GM12891 (cell line): ENCODE results near the gene GPR82.
A peak's percentile ranks its signal among the peaks of the same experiment; 100 is the strongest.
"Not testable (repeated sequence)": the region's sequence is repeated elsewhere in the genome, so short reads cannot be mapped to it uniquely, and the experiment has no call there.

ENCODE experiments used
- DNase-seq: peaks from one replicate; pipeline ENCODE4 v3.0.0; 2011; ENCODE audit warnings: low spot score; ENCODE audit not compliant: insufficient read length
- FAIRE-seq: peaks from 2 replicates; lab custom pipeline; 2011; peaks lifted over from hg19 to GRCh38; lab: Jason Lieb, UNC
- PAX5 ChIP-seq: IDR thresholded peaks from 2 replicates; pipeline ENCODE4 v1.6.1; 2011; ENCODE audit warnings: low read length, moderate library complexity, mild to moderate bottlenecking; ENCODE audit not compliant: insufficient read depth, severe bottlenecking
- POLR2A ChIP-seq: IDR thresholded peaks from 2 replicates; pipeline ENCODE4 v1.6.1; 2011; ENCODE audit warnings: low read depth, low read length, control low read depth
- POLR2AphosphoS5 ChIP-seq: IDR thresholded peaks from 2 replicates; pipeline ENCODE4 v1.6.1; 2011; ENCODE audit warnings: low read depth, low read length, control low read depth
- POU2F2 ChIP-seq: IDR thresholded peaks from 2 replicates; pipeline ENCODE4 v1.6.1; 2011; ENCODE audit warnings: low read depth, mild to moderate bottlenecking, control low read depth, low read length, moderate library complexity
- SPI1 ChIP-seq: IDR thresholded peaks from 2 replicates; pipeline ENCODE4 v1.6.1; 2011; ENCODE audit warnings: low read depth, low read length, control low read depth
- TAF1 ChIP-seq: IDR thresholded peaks from 2 replicates; pipeline ENCODE4 v1.6.1; 2011; ENCODE audit warnings: low read depth, low read length, control low read depth

The GPR82 gene

GRCh38 chrX:41718481-41719235, 5.3 kb upstream of the GPR82 start:
- TF ChIP-seq PAX5 (no peak), POLR2A (no peak), SPI1 (no peak), POU2F2 (no peak), TAF1 (no peak), POLR2AphosphoS5 (no peak)
- no peak for DNase-seq
- FAIRE-seq: no peak

- DNase-seq, FAIRE-seq: not testable (repeated sequence)
Measured at GRCh38 chrX:41719610-41720009, 4.4 kb upstream of the GPR82 start.

- TF ChIP-seq POLR2AphosphoS5 (no peak), POLR2A (no peak), TAF1 (no peak), POU2F2 (no peak), SPI1 (no peak), PAX5 (no peak)
- DNase-seq (peak; percentile 6), FAIRE-seq (peak; percentile 71)
Measured at GRCh38 chrX:41720125-41720779, 3.7 kb upstream of the GPR82 start.

GRCh38 chrX:41721590-41721989, 2.4 kb upstream of the GPR82 start:
- DNase-seq (no peak), FAIRE-seq (peak; percentile 88)
- TF ChIP-seq SPI1: no peak
- no peak for TF ChIP-seq TAF1
- no peak for TF ChIP-seq POU2F2
- TF ChIP-seq POLR2A: no peak
- TF ChIP-seq PAX5: no peak
- no peak for TF ChIP-seq POLR2AphosphoS5

GRCh38 chrX:41722214-41722613, 1.8 kb upstream of the GPR82 start:
- FAIRE-seq (peak; percentile 63), DNase-seq (no peak)
- TF ChIP-seq POU2F2: no peak
- TF ChIP-seq PAX5: no peak
- TF ChIP-seq POLR2A: no peak
- TF ChIP-seq SPI1: no peak
- no peak for TF ChIP-seq TAF1
- TF ChIP-seq POLR2AphosphoS5: no peak

- DNase-seq: no peak
- peak; percentile 60 for FAIRE-seq
- no peak for TF ChIP-seq SPI1
- no peak for TF ChIP-seq POU2F2
- TF ChIP-seq PAX5: no peak
- TF ChIP-seq TAF1: no peak
- TF ChIP-seq POLR2A: no peak
- TF ChIP-seq POLR2AphosphoS5: no peak
Measured at GRCh38 chrX:41722816-41723618, 964 bp upstream of the GPR82 start.

- FAIRE-seq: peak; percentile 70
- no peak for TF ChIP-seq SPI1
- no peak for TF ChIP-seq TAF1
- TF ChIP-seq PAX5: no peak
- no peak for TF ChIP-seq POLR2A
- no peak for TF ChIP-seq POLR2AphosphoS5
- TF ChIP-seq POU2F2: no peak
- no peak for DNase-seq
Measured at GRCh38 chrX:41728125-41728524, 4.1 kb downstream of the GPR82 start.

- FAIRE-seq (no peak), DNase-seq (no peak)
- no peak for TF ChIP-seq POU2F2
Measured at GRCh38 chrX:41730081-41730480, 6.1 kb downstream of the GPR82 start.

- peak; percentile 61 for FAIRE-seq
- DNase-seq: no peak
- TF ChIP-seq TAF1 (no peak), SPI1 (no peak), POU2F2 (no peak), POLR2AphosphoS5 (no peak), PAX5 (no peak), POLR2A (no peak)
Measured at GRCh38 chrX:41732260-41732659, 8.3 kb downstream of the GPR82 start.
